ENCODE results near the gene LINGO1.

DNA sequence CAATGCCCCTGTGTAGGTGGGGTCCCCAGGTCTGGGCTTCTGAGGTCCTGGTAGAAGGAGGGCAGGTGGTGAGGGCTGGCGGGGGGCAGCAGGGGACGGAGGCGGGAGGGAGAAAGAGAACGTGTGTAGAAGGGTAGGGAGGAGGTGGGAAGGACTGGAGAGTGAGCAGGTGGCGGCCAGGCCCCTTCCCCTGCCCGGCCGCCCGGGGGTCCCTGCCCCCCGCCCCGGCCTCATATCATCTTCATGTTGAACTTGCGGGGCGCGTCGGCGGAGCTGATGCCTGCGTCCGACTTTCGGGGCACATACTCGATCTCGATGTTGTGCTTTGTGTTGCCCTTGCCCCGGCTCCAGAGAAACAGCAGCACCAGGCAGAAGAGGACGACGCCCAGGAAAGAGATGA is 18.9 kb downstream of the LINGO1 start:
- TF ChIP-seq, protein P1, sequence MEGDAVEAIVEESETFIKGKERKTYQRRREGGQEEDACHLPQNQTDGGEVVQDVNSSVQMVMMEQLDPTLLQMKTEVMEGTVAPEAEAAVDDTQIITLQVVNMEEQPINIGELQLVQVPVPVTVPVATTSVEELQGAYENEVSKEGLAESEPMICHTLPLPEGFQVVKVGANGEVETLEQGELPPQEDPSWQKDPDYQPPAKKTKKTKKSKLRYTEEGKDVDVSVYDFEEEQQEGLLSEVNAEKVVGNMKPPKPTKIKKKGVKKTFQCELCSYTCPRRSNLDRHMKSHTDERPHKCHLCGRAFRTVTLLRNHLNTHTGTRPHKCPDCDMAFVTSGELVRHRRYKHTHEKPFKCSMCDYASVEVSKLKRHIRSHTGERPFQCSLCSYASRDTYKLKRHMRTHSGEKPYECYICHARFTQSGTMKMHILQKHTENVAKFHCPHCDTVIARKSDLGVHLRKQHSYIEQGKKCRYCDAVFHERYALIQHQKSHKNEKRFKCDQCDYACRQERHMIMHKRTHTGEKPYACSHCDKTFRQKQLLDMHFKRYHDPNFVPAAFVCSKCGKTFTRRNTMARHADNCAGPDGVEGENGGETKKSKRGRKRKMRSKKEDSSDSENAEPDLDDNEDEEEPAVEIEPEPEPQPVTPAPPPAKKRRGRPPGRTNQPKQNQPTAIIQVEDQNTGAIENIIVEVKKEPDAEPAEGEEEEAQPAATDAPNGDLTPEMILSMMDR (IDR thresholded peaks at IDR 0.05), result no peak
- no peak for TF ChIP-seq POLR2A (IDR thresholded peaks at IDR 0.05)
- TF ChIP-seq EP300 (IDR thresholded peaks at IDR 0.05), result no peak

Measured in ovary (tissue), 3 donors.